Motor neuron (in vitro differentiated cells): ENCODE measurements around the gene SLC1A2. TPM values are rescaled to one million over a fixed set of nuclear protein-coding genes. Genes with fewer than 3 reads are reported as not detected.

ENCODE experiments used
- ATAC-seq, 8 experiments: fragments of 200-7000 bp; cut with Tn5 transposase; replicated peaks in 6 of 8; 2 replicates each; pipeline ENCODE4 v1.8.0; 2021; ENCODE audit warnings: mild to moderate bottlenecking in 8 of 8, moderate library complexity in 8 of 8
- H3K27ac ChIP-seq, 2 donors: fragments of 250-450 bp; sonication (Bioruptor Pico); 2 replicates each; pipeline ENCODE4 v1.9.0; 2021; ENCODE audit warnings: antibody characterized with exemption in 2 of 2, mild to moderate bottlenecking in 2 of 2, moderate library complexity in 1 of 2
- H3K4me1 ChIP-seq, 2 donors: fragments of 250-450 bp; sonication (Bioruptor Pico); replicated peaks in 1 of 2; 2 replicates each; pipeline ENCODE4 v1.6.1; 2021; ENCODE audit warnings: antibody characterized with exemption in 2 of 2, mild to moderate bottlenecking in 2 of 2, moderate library complexity in 1 of 2
- H3K4me3 ChIP-seq, 5 donors: fragments of 250-450 bp; sonication (Bioruptor Pico); 2 replicates each; pipeline ENCODE4 v1.9.0; 2021; ENCODE audit warnings: antibody characterized with exemption in 5 of 5, mild to moderate bottlenecking in 5 of 5, moderate library complexity in 4 of 5
- WGBS, 10 experiments: fragments of 450-650 bp; shearing (Covaris generic); methylation state at CpG; one replicate each; pipeline ENCODE4 v1.0.0; 2022; 5-methylcytosine and 5-hydroxymethylcytosine counted together
- in situ Hi-C, 9 experiments: fragments of 400-800 bp; cut with MboI; loops; one replicate each; pipeline ENCODE4 v1.15.0; 2021; ENCODE audit warnings: low sequenced_read_pairs in 9 of 9, low pct_unique_long_range_greater_than_20kb in 2 of 9; ENCODE audit not compliant: unreplicated experiment in 9 of 9
- total RNA-seq, 8 experiments: library from RNA; unstranded; fragments of 300-600 nt; gene quantifications; 2 replicates each; pipeline versions ENCODE4 v1.2.3 to v1.2.4, GENCODE V29; 2022

The SLC1A2 gene
- total RNA-seq, 8 experiments from 2014 or later = 1.3 to 96.2 (median 57.1) TPM

- ATAC-seq = no peak
- Histone ChIP-seq H3K4me1 (no peaks in the 10 kb centered on the region), H3K4me3 (no peak overlapping the region), H3K27ac (no peak overlapping the region)
- WGBS, 10 experiments = 76 to 100% (median 98%) methylated on average over 1 to 2 of the region's 2 CpGs; no CpG with 5 or more reads in 4 of the 10 experiments
- in situ Hi-C loops = loop anchor here in 1 of 9 experiments (25.0 kb wide), 1 partner anchor 144 kb away; no protein-coding TSS in a partner anchor
Measured at GRCh38 chr11:35243774-35244173, 175.6 kb downstream of the SLC1A2 start.

- 71 to 100% (median 92%) methylated on average over 1 to 3 of the region's 3 CpGs; no CpG with 5 or more reads in 1 of the 10 experiments for WGBS, 10 experiments
- Histone ChIP-seq H3K27ac (no peak overlapping the region), H3K4me1 (no peaks in the 10 kb centered on the region), H3K4me3 (no peak overlapping the region)
- ATAC-seq = no peak
- in situ Hi-C loops = loop anchor here in 1 of 9 experiments (25.0 kb wide), 1 partner anchor 145 kb away; no protein-coding TSS in a partner anchor
Measured at GRCh38 chr11:35242412-35243242, 176.7 kb downstream of the SLC1A2 start.

GRCh38 chr11:35241531-35241930 is 177.8 kb downstream of the SLC1A2 start:
- H3K4me1 ChIP-seq = no peaks in the 10 kb centered on the region
- in situ Hi-C loops = loop anchor here in 1 of 9 experiments (25.0 kb wide), 1 partner anchor 146 kb away; no protein-coding TSS in a partner anchor
- no peak overlapping the region for H3K4me3 ChIP-seq
- WGBS, 10 experiments = 80% methylated on average over 1 of the region's 1 CpG; no CpG with 5 or more reads in 9 of the 10 experiments
- no peak for ATAC-seq
- H3K27ac ChIP-seq = no peak overlapping the region

- in situ Hi-C loops = loop anchor here in 1 of 9 experiments (25.0 kb wide), 1 partner anchor 146 kb away; no protein-coding TSS in a partner anchor
- Histone ChIP-seq H3K27ac (no peak overlapping the region), H3K4me1 (no peaks in the 10 kb centered on the region), H3K4me3 (no peak overlapping the region)
- whole genome bisulfite sequencing, 10 experiments = 63 to 100% (median 80%) methylated on average over 1 of the region's 1 CpG; no CpG with 5 or more reads in 5 of the 10 experiments
- peak in 1 of 8 experiments; percentile 85 for ATAC-seq
Measured at GRCh38 chr11:35241083-35241482, 178.3 kb downstream of the SLC1A2 start.

- Histone ChIP-seq H3K4me1 (no peaks in the 10 kb centered on the region), H3K27ac (no peak overlapping the region), H3K4me3 (no peak overlapping the region)
- 0 to 80% (median 64%) methylated on average over 1 to 3 of the region's 4 CpGs; no CpG with 5 or more reads in 1 of the 10 experiments for WGBS, 10 experiments
- ATAC-seq = no peak
- in situ Hi-C loops = loop anchor here in 1 of 9 experiments (25.0 kb wide), 1 partner anchor 148 kb away; no protein-coding TSS in a partner anchor
Measured at GRCh38 chr11:35239471-35240075, 179.8 kb downstream of the SLC1A2 start.

- no peaks in the 10 kb centered on the region for H3K4me1 ChIP-seq
- in situ Hi-C loops = loop anchor here in 1 of 9 experiments (25.0 kb wide), 1 partner anchor 148 kb away; no protein-coding TSS in a partner anchor
- 57 to 100% (median 83%) methylated on average over 1 of the region's 1 CpG; no CpG with 5 or more reads in 4 of the 10 experiments for WGBS, 10 experiments
- no peak overlapping the region for H3K27ac ChIP-seq
- no peak overlapping the region for H3K4me3 ChIP-seq
- no peak for ATAC-seq
Measured at GRCh38 chr11:35238882-35239281, 180.5 kb downstream of the SLC1A2 start.

- peak in 1 of 8 experiments; percentile 34 for ATAC-seq
- Histone ChIP-seq H3K27ac (no peak overlapping the region), H3K4me1 (no peaks in the 10 kb centered on the region), H3K4me3 (no peak overlapping the region)
- in situ Hi-C loops = loop anchor here in 1 of 9 experiments (25.0 kb wide), 1 partner anchor 149 kb away; no protein-coding TSS in a partner anchor
- 49 to 78% (median 68%) methylated on average over 4 to 12 of the region's 15 CpGs; no CpG with 5 or more reads in 1 of the 10 experiments for WGBS, 10 experiments
Measured at GRCh38 chr11:35237860-35238715, 181.3 kb downstream of the SLC1A2 start.

- 60 to 100% (median 75%) methylated on average over 1 of the region's 1 CpG; no CpG with 5 or more reads in 3 of the 10 experiments for WGBS, 10 experiments
- in situ Hi-C loops = loop anchor here in 1 of 9 experiments (25.0 kb wide), 1 partner anchor 150 kb away; no protein-coding TSS in a partner anchor
- H3K27ac ChIP-seq = no peak overlapping the region
- ATAC-seq = no peak
- H3K4me3 ChIP-seq = no peak overlapping the region
- no peaks in the 10 kb centered on the region for H3K4me1 ChIP-seq
Measured at GRCh38 chr11:35237351-35237750, 182.0 kb downstream of the SLC1A2 start.

- in situ Hi-C loops = loop anchor here in 1 of 9 experiments (25.0 kb wide), 1 partner anchor 151 kb away; no protein-coding TSS in a partner anchor
- Histone ChIP-seq H3K4me3 (no peak overlapping the region), H3K27ac (no peak overlapping the region), H3K4me1 (no peaks in the 10 kb centered on the region)
- 0 to 100% (median 88%) methylated on average over 1 to 5 of the region's 5 CpGs; no CpG with 5 or more reads in 3 of the 10 experiments for WGBS, 10 experiments
- ATAC-seq = no peak
Measured at GRCh38 chr11:35236667-35237003, 182.7 kb downstream of the SLC1A2 start.

GRCh38 chr11:35235936-35236666 is 183.3 kb downstream of the SLC1A2 start:
- no peak overlapping the region for H3K4me3 ChIP-seq
- ATAC-seq = peak in 3 of 8 experiments; percentile 24 to 77 (median 51)
- H3K27ac ChIP-seq = no peak overlapping the region
- in situ Hi-C loops = loop anchor here in 1 of 9 experiments (25.0 kb wide), 1 partner anchor 151 kb away; no protein-coding TSS in a partner anchor
- WGBS, 10 experiments = 29 to 100% (median 78%) methylated on average over 1 to 4 of the region's 4 CpGs; no CpG with 5 or more reads in 2 of the 10 experiments
- no peaks in the 10 kb centered on the region for H3K4me1 ChIP-seq

GRCh38 chr11:35235498-35235897 is 183.9 kb downstream of the SLC1A2 start:
- H3K27ac ChIP-seq = no peak overlapping the region
- in situ Hi-C loops = loop anchor here in 1 of 9 experiments (25.0 kb wide), 1 partner anchor 152 kb away; no protein-coding TSS in a partner anchor
- no peak for ATAC-seq
- H3K4me1 ChIP-seq = no peaks in the 10 kb centered on the region
- 0% methylated on average over 1 of the region's 1 CpG; no CpG with 5 or more reads in 4 of the 10 experiments for WGBS, 10 experiments
- H3K4me3 ChIP-seq = no peak overlapping the region
